Right lobe of liver (tissue), 6 donors: Measurements from ENCODE around the gene COA8. TPM values are rescaled to one million over a fixed set of nuclear protein-coding genes. Genes with fewer than 3 reads are reported as not detected.

ENCODE experiments used
- ATAC-seq, 4 donors: fragments of 200-7000 bp; cut with Tn5 transposase; one replicate each; pipeline ENCODE4 v1.9.1; 2020; ENCODE audit warnings: mild to moderate bottlenecking in 4 of 4, moderate library complexity in 4 of 4
- DNase-seq, 3 donors: peaks; one replicate each; pipeline ENCODE4 v3.0.0-alpha.2; 2020
- H3K27ac ChIP-seq, 3 donors: fragments of 200-600 bp; one replicate each; pipeline ENCODE4 v1.8.0; 2022
- H3K27me3 ChIP-seq, 2 donors: fragments of 200-600 bp; one replicate each; pipeline ENCODE4 v1.8.0; 2022
- H3K36me3 ChIP-seq, 4 donors: fragments of 200-600 bp; sonication (generic) in 1 of 4; one replicate each; pipeline versions ENCODE4 v1.5.1 to v1.8.0; 2017 to 2022; ENCODE audit warnings: control low read depth in 1 of 4
- H3K4me1 ChIP-seq, 4 donors: fragments of 200-600 bp; sonication (generic) in 1 of 4; one replicate each; pipeline versions ENCODE4 v1.5.1 to v1.8.0; 2017 to 2022; ENCODE audit warnings: control low read depth in 1 of 4
- H3K4me3 ChIP-seq, 3 donors: fragments of 200-600 bp; one replicate each; pipeline ENCODE4 v1.8.0; 2022
- H3K9me3 ChIP-seq, 4 donors: fragments of 200-600 bp; sonication (generic) in 1 of 4; one replicate each; pipeline versions ENCODE4 v1.5.1 to v1.8.0; 2017 to 2022; ENCODE audit warnings: control low read depth in 1 of 4
- POLR2A ChIP-seq: fragments of 450-650 bp; IDR thresholded peaks from one replicate; pipeline ENCODE4 v1.6.1; 2017; ENCODE audit warnings: antibody characterized with exemption, mild to moderate bottlenecking
- WGBS: methylation state at CpG from one replicate; pipeline ENCODE4 v1.1.6; 2018; ENCODE audit warnings: low coverage, low lambda C conversion rate; ENCODE audit not compliant: insufficient coverage; ENCODE audit errors: missing lambda C conversion rate; 5-methylcytosine and 5-hydroxymethylcytosine counted together
- intact Hi-C, 2 donors: fragments of 100-400 bp; cut with DNase I; formaldehyde crosslinking; loops; one replicate each; pipeline versions ENCODE4 v1.11.2 to v1.14.1; 2022
- total RNA-seq, 6 experiments: library from RNA; depleted of rRNA in 2 of 6; stranded (reverse); fragments of >200 nt in 2 of 6; fragmentation: NEBNext Ultra II Directional in 3 of 6; extraction: Animal tissue kit (Norgen Biotek cat#: 25700) in 3 of 6; gene quantifications; one replicate each; pipeline versions ENCODE4 v1.1.0 to v1.2.4, GENCODE V29; 2016 to 2023
- TF ChIP-seq, protein P1 (sequence below), 4 donors: fragments of 200-600 bp in 3 of 4; fragments of 450-650 bp in 1 of 4; IDR thresholded peaks; one replicate each; pipeline versions ENCODE4 v1.5.1 to v1.8.0; 2016 to 2022; ENCODE audit warnings: antibody characterized with exemption in 4 of 4, mild to moderate bottlenecking in 2 of 4
- donor health status: DM: no; HTN: yes; CAD: no.
- donor health status: DM: no; HTN: no; CAD: no.
- donor health status: DM: no; HTN: no; CAD: no.
- donor health status: DM: no; HTN: yes; CAD: no.
- donor health status: DM: no; HTN: yes; CAD: no.

The COA8 gene
- total RNA-seq, 6 experiments from 2014 or later: 7.5 to 17.7 (median 14.9) TPM

DNA sequence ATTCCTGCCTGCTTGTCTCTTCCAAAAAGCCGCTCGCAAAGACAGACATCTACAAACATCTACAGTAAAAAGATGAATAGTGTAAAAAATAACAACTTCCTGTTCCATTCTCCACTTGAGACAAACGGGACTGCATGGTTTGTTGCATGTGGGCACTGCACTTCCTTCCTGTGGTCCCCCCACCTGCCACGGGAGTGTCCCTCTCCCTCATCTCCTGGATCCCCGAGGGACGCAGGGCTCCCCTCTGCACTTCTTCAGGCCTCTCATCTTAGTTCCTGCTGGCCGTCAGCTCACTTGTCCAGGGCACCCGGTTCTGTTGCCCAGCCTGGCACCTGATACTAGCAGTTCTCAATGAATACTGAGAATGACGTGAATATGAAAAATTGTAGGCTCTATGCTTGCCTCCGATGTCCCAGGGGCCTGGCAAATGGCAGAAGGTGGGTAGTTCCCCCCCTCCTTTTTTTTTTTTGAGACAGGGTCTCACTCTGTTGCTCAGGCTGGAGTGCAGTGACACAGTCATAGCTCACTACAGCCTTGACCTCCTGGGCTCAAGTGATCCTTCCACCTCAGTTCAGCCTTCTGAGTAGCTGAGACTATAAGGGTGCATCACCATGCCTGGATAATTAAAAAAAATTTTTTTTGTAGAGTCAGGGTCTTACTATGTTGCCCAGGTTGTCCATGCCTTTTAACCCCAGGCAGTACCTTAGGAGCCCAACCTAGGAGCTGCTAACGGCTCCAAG, 62.8 kb downstream of the COA8 start:
- no peaks in the 10 kb centered on the region for H3K9me3 ChIP-seq
- H3K27ac ChIP-seq: no peak overlapping the region
- peaks cover 0 to 15% (median 5%) of the 10 kb centered on the region in 4 donors for H3K4me1 ChIP-seq
- TF ChIP-seq, protein P1, sequence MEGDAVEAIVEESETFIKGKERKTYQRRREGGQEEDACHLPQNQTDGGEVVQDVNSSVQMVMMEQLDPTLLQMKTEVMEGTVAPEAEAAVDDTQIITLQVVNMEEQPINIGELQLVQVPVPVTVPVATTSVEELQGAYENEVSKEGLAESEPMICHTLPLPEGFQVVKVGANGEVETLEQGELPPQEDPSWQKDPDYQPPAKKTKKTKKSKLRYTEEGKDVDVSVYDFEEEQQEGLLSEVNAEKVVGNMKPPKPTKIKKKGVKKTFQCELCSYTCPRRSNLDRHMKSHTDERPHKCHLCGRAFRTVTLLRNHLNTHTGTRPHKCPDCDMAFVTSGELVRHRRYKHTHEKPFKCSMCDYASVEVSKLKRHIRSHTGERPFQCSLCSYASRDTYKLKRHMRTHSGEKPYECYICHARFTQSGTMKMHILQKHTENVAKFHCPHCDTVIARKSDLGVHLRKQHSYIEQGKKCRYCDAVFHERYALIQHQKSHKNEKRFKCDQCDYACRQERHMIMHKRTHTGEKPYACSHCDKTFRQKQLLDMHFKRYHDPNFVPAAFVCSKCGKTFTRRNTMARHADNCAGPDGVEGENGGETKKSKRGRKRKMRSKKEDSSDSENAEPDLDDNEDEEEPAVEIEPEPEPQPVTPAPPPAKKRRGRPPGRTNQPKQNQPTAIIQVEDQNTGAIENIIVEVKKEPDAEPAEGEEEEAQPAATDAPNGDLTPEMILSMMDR (IDR thresholded peaks at IDR 0.05): no peak
- no peak for TF ChIP-seq POLR2A
- ATAC-seq (no peak), DNase-seq (no peak)
- H3K27me3 ChIP-seq: no peaks in the 10 kb centered on the region
- WGBS: 38% methylated on average over 8 of the region's 11 CpGs
- intact Hi-C loops: loop anchor here in 1 of 2 donors (10.0 kb wide), 1 partner anchor 51 kb away; no protein-coding TSS in a partner anchor
- H3K36me3 ChIP-seq: no peaks in the 10 kb centered on the region
- H3K4me3 ChIP-seq: no peak overlapping the region

DNA sequence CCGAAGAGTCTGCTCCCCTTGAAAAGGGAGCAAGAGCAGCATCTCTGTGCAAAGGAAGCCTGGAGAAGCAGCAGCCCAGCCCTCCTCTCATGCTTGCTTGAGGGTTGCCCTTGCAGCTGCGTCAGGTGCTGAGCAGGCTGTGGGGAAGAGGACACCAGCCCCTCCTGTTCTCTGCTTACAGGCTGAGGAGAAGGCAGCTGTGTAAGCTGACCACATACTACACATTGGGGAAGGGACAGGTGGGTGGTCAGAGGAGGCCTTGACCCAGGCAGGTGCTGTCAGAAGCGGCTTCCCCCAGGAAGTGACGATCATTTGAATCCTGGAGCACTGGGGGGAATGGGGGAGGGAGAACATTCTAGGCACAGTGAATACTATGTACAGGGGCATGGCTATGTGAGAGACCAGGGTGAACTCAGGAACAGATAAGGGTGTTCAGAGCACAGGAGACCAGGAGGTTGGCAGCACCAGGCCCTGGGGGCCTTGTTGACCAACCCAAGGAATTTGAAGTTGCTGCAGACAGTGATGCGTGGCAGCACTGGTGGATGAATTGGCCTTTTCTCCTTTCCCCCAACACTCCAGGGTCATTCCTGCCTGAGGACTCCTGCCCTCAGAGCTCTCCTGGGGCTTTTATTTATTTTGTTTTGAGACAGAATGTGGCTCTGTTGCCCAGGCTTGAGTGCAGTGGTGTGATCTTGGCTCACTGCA, 63.5 kb downstream of the COA8 start:
- 95% methylated on average over 4 of the region's 5 CpGs for WGBS
- Histone ChIP-seq H3K9me3 (no peaks in the 10 kb centered on the region), H3K36me3 (no peaks in the 10 kb centered on the region), H3K4me1 (peaks cover 0 to 18% (median 7%) of the 10 kb centered on the region in 4 donors), H3K27me3 (no peaks in the 10 kb centered on the region), H3K4me3 (no peak overlapping the region), H3K27ac (no peak overlapping the region)
- intact Hi-C loops: loop anchor here in 1 of 2 donors (10.0 kb wide), 1 partner anchor 51 kb away; no protein-coding TSS in a partner anchor
- TF ChIP-seq, protein P1 (IDR thresholded peaks at IDR 0.05): no peak
- TF ChIP-seq POLR2A: no peak
- no peak for DNase-seq
- ATAC-seq: no peak

DNA sequence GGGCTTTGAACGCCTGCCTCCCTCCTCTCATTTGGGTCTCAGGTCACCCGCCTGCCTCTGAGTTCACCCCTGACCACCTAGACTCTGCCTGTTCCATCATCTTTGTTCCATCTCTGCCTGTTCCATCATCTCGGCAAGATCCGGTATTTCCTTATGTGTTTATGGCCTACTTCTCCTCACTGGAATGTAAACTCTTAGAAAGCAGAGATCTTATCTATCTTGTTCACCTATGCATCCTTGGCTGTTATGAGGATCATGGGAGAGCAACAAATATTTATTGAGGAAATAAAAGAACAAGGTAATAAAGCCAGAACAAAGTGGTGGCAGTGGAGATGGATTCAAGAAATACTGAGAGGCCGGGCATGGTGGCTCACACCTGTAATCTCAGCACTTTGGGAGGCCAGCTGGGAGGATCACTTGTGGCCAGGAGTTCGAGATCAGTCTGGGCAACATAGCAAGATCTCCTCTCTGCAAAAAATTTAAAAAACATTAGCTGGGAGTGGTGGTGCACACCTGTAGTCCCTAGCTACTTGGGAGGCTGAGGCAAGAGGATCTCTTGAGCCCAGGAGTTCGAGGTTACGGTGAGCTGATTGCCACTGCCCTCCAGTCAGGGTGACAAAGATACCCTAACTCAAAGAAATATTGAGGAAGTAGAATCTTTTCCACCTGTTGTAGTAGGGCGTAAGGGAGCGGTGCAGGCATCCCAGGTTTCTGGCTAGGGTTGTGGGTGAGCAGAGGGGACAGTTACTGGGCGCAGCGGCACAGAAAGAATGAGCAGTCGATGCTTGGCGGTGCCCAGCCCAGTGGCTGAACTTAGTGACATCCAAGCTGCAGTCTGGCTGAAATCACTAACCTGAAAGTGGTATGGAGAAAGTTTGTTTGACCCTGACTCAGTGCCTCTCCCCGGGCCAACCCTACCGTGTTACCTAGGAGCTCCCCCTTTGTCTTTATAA, 64.6 kb downstream of the COA8 start:
- Histone ChIP-seq H3K27me3 (no peaks in the 10 kb centered on the region), H3K4me3 (no peak overlapping the region), H3K4me1 (peaks cover 0 to 18% (median 7%) of the 10 kb centered on the region in 4 donors), H3K9me3 (no peaks in the 10 kb centered on the region), H3K27ac (peak overlapping the region in 2 of 3 donors; percentile 94 to 95), H3K36me3 (no peaks in the 10 kb centered on the region)
- DNase-seq (no peak), ATAC-seq (no peak)
- TF ChIP-seq POLR2A: no peak
- TF ChIP-seq, protein P1 (IDR thresholded peaks at IDR 0.05): no peak
- intact Hi-C loops: loop anchor here in 1 of 2 donors (10.0 kb wide), 1 partner anchor 53 kb away; no protein-coding TSS in a partner anchor
- WGBS: 92% methylated on average over 12 of the region's 16 CpGs

DNA sequence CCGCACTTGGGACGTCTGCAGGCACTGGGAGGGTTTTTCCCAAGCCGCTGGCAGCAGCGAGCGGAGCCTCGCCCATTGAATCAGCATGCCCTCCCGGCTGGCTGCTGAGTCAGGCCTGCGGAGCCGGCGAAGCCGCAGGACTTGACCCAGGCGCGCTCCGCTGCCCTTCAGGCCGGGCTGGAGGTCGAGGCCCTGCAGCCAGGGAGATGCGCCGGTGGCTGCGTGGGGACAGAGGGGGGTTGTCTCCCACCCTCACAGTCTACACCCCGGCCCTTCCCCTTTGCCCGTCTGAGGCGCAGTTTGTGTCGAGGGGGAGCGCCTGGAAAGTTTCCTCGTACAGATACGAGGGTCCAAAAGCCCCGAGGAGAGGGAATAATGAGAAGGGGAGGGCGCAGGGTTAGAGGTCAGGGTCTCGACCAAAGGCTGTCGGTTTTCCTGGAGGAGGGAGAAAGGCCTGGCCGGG, 65.5 kb downstream of the COA8 start:
- DNase-seq: peak; percentile 79 to 89 (median 87)
- Histone ChIP-seq H3K27me3 (no peaks in the 10 kb centered on the region), H3K9me3 (no peaks in the 10 kb centered on the region), H3K27ac (peak overlapping the region; percentile 86 to 95 (median 94)), H3K36me3 (no peaks in the 10 kb centered on the region), H3K4me1 (peaks cover 0 to 18% (median 7%) of the 10 kb centered on the region in 4 donors), H3K4me3 (peak overlapping the region; percentile 95 to 100 (median 96))
- peak; percentile 76 to 86 (median 81) for ATAC-seq
- TF ChIP-seq, protein P1 (IDR thresholded peaks at IDR 0.05): no peak
- TF ChIP-seq POLR2A: peak; percentile 64
- WGBS: 0% methylated on average over 13 of the region's 31 CpGs
- intact Hi-C loops: loop anchor here in 1 of 2 donors (10.0 kb wide), 1 partner anchor 53 kb away; no protein-coding TSS in a partner anchor
